PC-9 (cell line): ENCODE results near the gene TSPAN11. TPM values are rescaled to one million over a fixed set of nuclear protein-coding genes. Genes with fewer than 3 reads are reported as not detected.

Experiments used
- BruUV-seq: library from RNA; stranded (reverse); fragments of 400-500 nt; replicated peaks from 2 replicates; lab custom pipeline; 2021; lab: Mats Ljungman, UMichigan
- CTCF ChIA-PET: fragments of 300-600 bp; sonication (Branson Sonifier 250); formaldehyde crosslinking; loops from one replicate; lab custom pipeline; 2022; ENCODE audit warnings: antibody characterized with exemption; lab: Charles Lee
- POLR2A ChIA-PET: fragments of 300-600 bp; sonication (Branson Sonifier 250); formaldehyde crosslinking; loops from one replicate; lab custom pipeline; 2022; ENCODE audit warnings: antibody characterized with exemption; ENCODE audit not compliant: unreplicated experiment; lab: Charles Lee
- DNase-seq, 2 experiments: peaks; one replicate each; pipeline versions ENCODE4 v3.0.0 to v3.0.0-alpha.2; 2015 to 2022; ENCODE audit warnings: mixed read lengths in 1 of 2
- H2AFZ ChIP-seq: fragments of 200-600 bp; sonication (generic); 2 replicates; pipeline ENCODE4 v1.8.1; 2017; ENCODE audit warnings: antibody characterized with exemption
- H3F3A ChIP-seq: fragments of 200-600 bp; sonication (generic); 2 replicates; pipeline ENCODE4 v1.8.1; 2017; ENCODE audit warnings: antibody characterized with exemption, mild to moderate bottlenecking, low read depth; ENCODE audit not compliant: insufficient read depth
- H3K27ac ChIP-seq: fragments of 200-600 bp; sonication (generic); 2 replicates; pipeline ENCODE4 v1.6.1; 2016; ENCODE audit warnings: mixed run types
- H3K27me3 ChIP-seq: fragments of 200-600 bp; sonication (generic); 2 replicates; pipeline ENCODE4 v1.6.1; 2016; ENCODE audit warnings: low read depth, mixed run types; ENCODE audit not compliant: insufficient read depth
- H3K36me3 ChIP-seq: fragments of 200-600 bp; sonication (generic); 2 replicates; pipeline ENCODE4 v1.6.1; 2016; ENCODE audit warnings: low read depth, mixed run types
- H3K4me1 ChIP-seq: fragments of 200-600 bp; sonication (generic); replicated peaks from 2 replicates; pipeline ENCODE4 v1.6.1; 2016; ENCODE audit warnings: mixed run types; ENCODE audit not compliant: insufficient read depth
- H3K4me2 ChIP-seq: fragments of 200-600 bp; sonication (generic); 2 replicates; pipeline ENCODE4 v1.6.1; 2017; ENCODE audit warnings: mixed run types
- H3K4me3 ChIP-seq: fragments of 200-600 bp; sonication (generic); 2 replicates; pipeline ENCODE4 v1.6.1; 2016; ENCODE audit warnings: mixed run types
- H3K79me2 ChIP-seq: fragments of 200-600 bp; sonication (generic); 2 replicates; pipeline ENCODE4 v1.6.1; 2017; ENCODE audit warnings: low read depth, mixed run types
- H3K9me2 ChIP-seq: fragments of 200-600 bp; sonication (generic); 2 replicates; pipeline ENCODE4 v1.8.1; 2017; ENCODE audit warnings: mild to moderate bottlenecking; ENCODE audit not compliant: insufficient read depth
- H3K9me3 ChIP-seq: fragments of 200-600 bp; sonication (generic); 2 replicates; pipeline ENCODE4 v1.8.1; 2016; ENCODE audit warnings: low read depth; ENCODE audit not compliant: insufficient read depth
- H4K20me1 ChIP-seq: fragments of 200-600 bp; sonication (generic); 2 replicates; pipeline ENCODE4 v1.8.1; 2017; ENCODE audit not compliant: insufficient read depth
- EZH2 ChIP-seq: fragments of 200-600 bp; sonication (generic); IDR thresholded peaks from 2 replicates; pipeline ENCODE4 v1.8.0; 2017; ENCODE audit warnings: antibody characterized with exemption, low read depth
- intact Hi-C: fragments of 100-400 bp; cut with micrococcal nuclease; formaldehyde crosslinking; loops from one replicate; pipeline ENCODE4 v1.10.0; 2022; ENCODE audit not compliant: unreplicated experiment
- total RNA-seq: library from RNA; stranded (reverse); gene quantifications from 2 replicates; pipeline ENCODE4 v1.2.3, GENCODE V29; 2021
- TF ChIP-seq, protein P1 (sequence below): fragments of 200-600 bp; sonication (generic); conservative IDR thresholded peaks from 2 replicates; pipeline ENCODE4 v1.6.1; 2017; ENCODE audit warnings: mixed run types, antibody characterized with exemption, mild to moderate bottlenecking, moderate library complexity

TSPAN11 gene
- total RNA-seq, 1 experiment from 2014 or later, result not detected

DNA sequence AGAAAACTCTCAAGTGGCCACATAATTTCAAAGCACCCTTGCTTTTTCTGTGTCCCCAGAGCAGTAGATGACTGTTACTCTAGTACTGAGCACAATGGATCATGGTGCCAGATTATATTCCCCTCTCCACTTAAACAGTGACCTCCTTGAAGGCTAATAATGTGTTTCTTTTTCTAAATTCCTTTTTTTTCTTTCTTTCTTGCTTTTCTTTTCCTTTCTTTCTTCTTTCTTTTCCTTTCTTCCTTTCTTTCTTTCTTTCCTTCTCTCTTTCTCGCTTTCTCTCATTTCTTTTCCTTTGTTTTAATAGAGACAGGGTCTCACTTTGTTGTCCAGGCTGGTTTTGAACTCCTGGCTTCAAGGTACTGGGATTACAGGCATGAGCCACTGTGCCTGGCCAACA, 26.2 kb upstream of the TSPAN11 start:
- H3K9me3 ChIP-seq, result no peaks in the 10 kb centered on the region
- no peaks in the 10 kb centered on the region for H3K79me2 ChIP-seq
- TF ChIP-seq EZH2, result no peak
- TF ChIP-seq, protein P1, sequence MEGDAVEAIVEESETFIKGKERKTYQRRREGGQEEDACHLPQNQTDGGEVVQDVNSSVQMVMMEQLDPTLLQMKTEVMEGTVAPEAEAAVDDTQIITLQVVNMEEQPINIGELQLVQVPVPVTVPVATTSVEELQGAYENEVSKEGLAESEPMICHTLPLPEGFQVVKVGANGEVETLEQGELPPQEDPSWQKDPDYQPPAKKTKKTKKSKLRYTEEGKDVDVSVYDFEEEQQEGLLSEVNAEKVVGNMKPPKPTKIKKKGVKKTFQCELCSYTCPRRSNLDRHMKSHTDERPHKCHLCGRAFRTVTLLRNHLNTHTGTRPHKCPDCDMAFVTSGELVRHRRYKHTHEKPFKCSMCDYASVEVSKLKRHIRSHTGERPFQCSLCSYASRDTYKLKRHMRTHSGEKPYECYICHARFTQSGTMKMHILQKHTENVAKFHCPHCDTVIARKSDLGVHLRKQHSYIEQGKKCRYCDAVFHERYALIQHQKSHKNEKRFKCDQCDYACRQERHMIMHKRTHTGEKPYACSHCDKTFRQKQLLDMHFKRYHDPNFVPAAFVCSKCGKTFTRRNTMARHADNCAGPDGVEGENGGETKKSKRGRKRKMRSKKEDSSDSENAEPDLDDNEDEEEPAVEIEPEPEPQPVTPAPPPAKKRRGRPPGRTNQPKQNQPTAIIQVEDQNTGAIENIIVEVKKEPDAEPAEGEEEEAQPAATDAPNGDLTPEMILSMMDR, result no peak
- H3K4me2 ChIP-seq, result no peak overlapping the region
- H3F3A ChIP-seq, result no peaks in the 10 kb centered on the region
- no TSS peak for BruUV-seq
- H3K27me3 ChIP-seq, result peaks cover 9% of the 10 kb centered on the region; the same call in 1 of the 2 replicates
- no peaks in the 10 kb centered on the region for H3K36me3 ChIP-seq
- no peak overlapping the region for H3K27ac ChIP-seq
- ChIA-PET CTCF (no interaction called here), POLR2A (interaction anchor here (0.7 kb wide), 1 partner anchor 35 kb away, joined by 3 read pairs; no protein-coding TSS in a partner anchor)
- no peak for DNase-seq
- intact Hi-C loops, result no loop called here
- no peak overlapping the region for H2AFZ ChIP-seq
- H3K4me1 ChIP-seq, result no peaks in the 10 kb centered on the region
- H3K4me3 ChIP-seq, result no peak overlapping the region
- no peaks in the 10 kb centered on the region for H3K9me2 ChIP-seq
- no peaks in the 10 kb centered on the region for H4K20me1 ChIP-seq

DNA sequence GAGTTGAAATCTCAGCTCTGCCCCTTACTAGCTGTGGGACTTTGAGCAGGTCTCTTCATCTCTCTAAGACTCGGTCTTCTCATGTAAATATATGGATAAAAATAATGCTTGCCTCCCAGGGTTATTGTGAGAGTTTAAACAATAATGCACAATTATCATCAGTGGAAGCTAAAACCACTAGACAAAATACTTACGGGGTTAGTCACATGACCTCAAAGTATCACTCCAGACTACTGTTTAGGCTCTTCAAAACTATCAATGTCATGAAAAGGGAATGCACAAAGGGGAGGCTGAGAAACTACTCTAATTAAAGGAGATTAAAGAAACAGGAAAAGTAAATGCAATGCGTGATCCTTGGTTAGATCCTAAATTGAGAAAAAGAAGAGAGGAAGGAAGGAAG, 24.5 kb upstream of the TSPAN11 start:
- Histone ChIP-seq H3K27me3 (peaks cover 9% of the 10 kb centered on the region; the same call in 1 of the 2 replicates), H3K9me2 (no peaks in the 10 kb centered on the region), H4K20me1 (no peaks in the 10 kb centered on the region), H3K79me2 (no peaks in the 10 kb centered on the region), H3K4me2 (no peak overlapping the region), H3K9me3 (no peaks in the 10 kb centered on the region), H3K4me1 (no peaks in the 10 kb centered on the region), H3F3A (no peaks in the 10 kb centered on the region), H3K36me3 (no peaks in the 10 kb centered on the region), H2AFZ (no peak overlapping the region), H3K4me3 (no peak overlapping the region), H3K27ac (no peak overlapping the region)
- DNase-seq, result no peak
- ChIA-PET POLR2A (no interaction called here), CTCF (no interaction called here)
- no TSS peak for BruUV-seq
- intact Hi-C loops, result no loop called here
- TF ChIP-seq EZH2, result no peak
- TF ChIP-seq, protein P1, result no peak

DNA sequence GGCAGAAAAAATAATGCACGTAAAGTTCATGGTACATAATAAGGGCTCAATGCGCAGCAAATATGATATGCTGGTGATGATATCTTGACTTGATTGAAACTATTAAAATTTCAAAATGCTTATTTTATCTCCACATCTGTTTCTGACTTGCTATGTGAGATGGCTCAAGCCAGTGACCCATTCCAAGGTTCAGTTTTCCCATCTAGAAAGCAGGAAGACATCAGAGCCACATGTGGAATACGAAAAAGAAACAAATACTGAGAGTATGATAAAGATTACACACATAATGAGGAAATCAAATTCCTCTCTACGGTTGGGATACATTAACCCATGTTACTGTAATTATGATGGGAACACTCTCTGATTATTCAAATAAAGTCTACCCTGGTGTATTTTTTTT, 24.0 kb upstream of the TSPAN11 start:
- Histone ChIP-seq H3K9me2 (no peaks in the 10 kb centered on the region), H3K27me3 (peaks cover 9% of the 10 kb centered on the region; the same call in 1 of the 2 replicates), H3F3A (no peaks in the 10 kb centered on the region), H3K79me2 (no peaks in the 10 kb centered on the region), H3K4me2 (no peak overlapping the region), H3K9me3 (no peaks in the 10 kb centered on the region), H3K27ac (no peak overlapping the region), H3K4me1 (no peaks in the 10 kb centered on the region), H3K36me3 (no peaks in the 10 kb centered on the region), H3K4me3 (no peak overlapping the region), H2AFZ (no peak overlapping the region), H4K20me1 (no peaks in the 10 kb centered on the region)
- TF ChIP-seq EZH2, result no peak
- TF ChIP-seq, protein P1, result no peak
- no TSS peak for BruUV-seq
- POLR2A ChIA-PET, result no interaction called here
- intact Hi-C loops, result no loop called here
- CTCF ChIA-PET, result no interaction called here
- DNase-seq, result no peak
